Measurements from ENCODE around the gene PTPN11.
A peak's percentile ranks its signal among the peaks of the same experiment; 100 is the strongest.
"Not testable (repeated sequence)": the region's sequence is repeated elsewhere in the genome, so short reads cannot be mapped to it uniquely, and the experiment has no call there.

The PTPN11 gene

DNA sequence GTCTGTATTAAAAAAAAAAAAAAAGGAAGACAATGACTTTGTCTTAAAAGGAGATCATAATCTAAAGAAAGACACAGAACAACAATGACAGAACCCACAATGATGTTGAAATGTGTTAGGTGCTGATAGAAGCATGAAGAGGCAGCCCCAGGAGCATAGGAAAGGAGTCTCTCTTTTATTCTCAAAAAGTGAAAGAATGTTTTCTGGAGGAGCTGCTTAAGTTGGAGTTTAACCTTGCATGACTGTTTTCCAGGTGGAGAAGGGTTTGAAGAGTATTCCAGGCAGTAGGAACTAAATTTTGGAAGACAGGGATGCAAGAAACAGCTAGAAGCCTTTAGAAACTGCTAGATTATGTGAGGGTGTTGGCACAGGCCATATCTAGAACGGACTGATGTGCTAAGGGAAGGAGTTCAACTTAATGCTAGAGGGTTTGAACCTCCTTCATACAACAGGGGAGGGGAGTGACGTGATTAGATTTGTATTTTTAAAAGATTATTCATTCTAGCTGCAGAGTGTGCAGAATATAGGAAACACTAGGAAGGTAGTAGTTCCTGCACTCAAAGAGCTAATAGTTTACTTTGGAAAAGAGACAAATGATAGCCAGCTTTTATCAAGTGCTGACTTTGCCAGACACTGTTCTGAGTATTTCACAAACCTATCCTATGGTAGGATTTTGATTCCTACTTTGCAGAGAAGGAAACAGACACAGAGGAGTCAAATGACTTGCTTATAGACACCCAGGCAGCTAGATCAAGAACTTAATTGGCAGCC is 4.7 kb upstream of the PTPN11 start:
- no peaks in the 10 kb centered on the region for H3K4me1 ChIP-seq (ENCODE audit: control insufficient read depth, low read depth, low read length)
- H3K27ac ChIP-seq (ENCODE audit: low read length) = no peak overlapping the region
- no peaks in the 10 kb centered on the region for H3K27me3 ChIP-seq (ENCODE audit: control insufficient read depth, insufficient read depth, low read length)
- no peak overlapping the region for H3K9ac ChIP-seq (ENCODE audit: low read length)
- no peaks in the 10 kb centered on the region for H3K36me3 ChIP-seq (ENCODE audit: control insufficient read depth, low read depth, low read length)
- no peaks in the 10 kb centered on the region for H3K9me3 ChIP-seq (ENCODE audit: control insufficient read depth, low read depth, low read length)
- H3K4me3 ChIP-seq (ENCODE audit: low read length) = no peak overlapping the region

DNA sequence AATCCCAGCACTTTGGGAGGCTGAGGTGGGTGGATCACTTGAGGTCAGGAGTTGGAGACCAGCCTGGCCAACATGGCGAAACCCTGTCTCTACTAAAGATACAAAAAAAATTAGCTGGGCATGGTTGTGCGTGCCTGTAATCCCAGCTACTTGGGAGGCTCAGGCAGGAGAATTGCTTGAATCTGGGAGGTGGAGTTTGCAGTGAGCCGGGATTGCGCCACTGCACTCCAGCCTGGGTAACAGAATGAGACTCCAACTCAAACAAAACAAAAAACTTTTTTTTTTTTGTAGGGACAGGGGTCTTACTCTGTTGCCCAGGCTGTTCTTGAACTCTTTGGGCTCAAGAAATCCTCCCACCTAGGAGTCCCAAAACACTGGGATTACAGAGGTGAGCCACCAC is 3.3 kb upstream of the PTPN11 start:
- not testable (repeated sequence) for H3K27ac ChIP-seq (ENCODE audit: low read length); H3K4me1 ChIP-seq (ENCODE audit: control insufficient read depth, low read depth, low read length); H3K9ac ChIP-seq (ENCODE audit: low read length); H3K4me3 ChIP-seq (ENCODE audit: low read length); H3K27me3 ChIP-seq (ENCODE audit: control insufficient read depth, insufficient read depth, low read length); H3K36me3 ChIP-seq (ENCODE audit: control insufficient read depth, low read depth, low read length); H3K9me3 ChIP-seq (ENCODE audit: control insufficient read depth, low read depth, low read length)

DNA sequence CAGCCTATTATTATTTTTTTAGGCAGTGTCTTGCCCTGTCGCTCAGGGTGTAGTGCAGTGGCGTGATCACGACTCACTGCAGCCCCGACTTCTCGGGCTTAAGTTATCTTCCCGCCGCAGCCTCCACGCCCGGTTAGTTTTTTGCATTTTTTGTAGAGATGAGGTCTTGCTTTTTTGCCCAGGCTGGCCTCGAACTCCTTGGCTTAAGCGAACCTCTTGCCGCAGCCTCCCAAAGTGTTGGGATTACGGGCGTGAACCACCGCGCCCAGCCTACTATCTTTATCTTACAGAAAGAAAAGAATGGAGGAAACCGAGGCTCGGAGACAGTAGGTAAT is 507 bp upstream of the PTPN11 start:
- H3K9ac ChIP-seq (ENCODE audit: low read length) = peak overlapping the region; percentile 97
- peak overlapping the region; percentile 99 for H3K4me3 ChIP-seq (ENCODE audit: low read length)
- H3K27me3 ChIP-seq (ENCODE audit: control insufficient read depth, insufficient read depth, low read length) = no peaks in the 10 kb centered on the region
- H3K27ac ChIP-seq (ENCODE audit: low read length) = peak overlapping the region; percentile 59
- H3K4me1 ChIP-seq (ENCODE audit: control insufficient read depth, low read depth, low read length) = peaks cover 6% of the 10 kb centered on the region
- no peaks in the 10 kb centered on the region for H3K36me3 ChIP-seq (ENCODE audit: control insufficient read depth, low read depth, low read length)
- H3K9me3 ChIP-seq (ENCODE audit: control insufficient read depth, low read depth, low read length) = no peaks in the 10 kb centered on the region

DNA sequence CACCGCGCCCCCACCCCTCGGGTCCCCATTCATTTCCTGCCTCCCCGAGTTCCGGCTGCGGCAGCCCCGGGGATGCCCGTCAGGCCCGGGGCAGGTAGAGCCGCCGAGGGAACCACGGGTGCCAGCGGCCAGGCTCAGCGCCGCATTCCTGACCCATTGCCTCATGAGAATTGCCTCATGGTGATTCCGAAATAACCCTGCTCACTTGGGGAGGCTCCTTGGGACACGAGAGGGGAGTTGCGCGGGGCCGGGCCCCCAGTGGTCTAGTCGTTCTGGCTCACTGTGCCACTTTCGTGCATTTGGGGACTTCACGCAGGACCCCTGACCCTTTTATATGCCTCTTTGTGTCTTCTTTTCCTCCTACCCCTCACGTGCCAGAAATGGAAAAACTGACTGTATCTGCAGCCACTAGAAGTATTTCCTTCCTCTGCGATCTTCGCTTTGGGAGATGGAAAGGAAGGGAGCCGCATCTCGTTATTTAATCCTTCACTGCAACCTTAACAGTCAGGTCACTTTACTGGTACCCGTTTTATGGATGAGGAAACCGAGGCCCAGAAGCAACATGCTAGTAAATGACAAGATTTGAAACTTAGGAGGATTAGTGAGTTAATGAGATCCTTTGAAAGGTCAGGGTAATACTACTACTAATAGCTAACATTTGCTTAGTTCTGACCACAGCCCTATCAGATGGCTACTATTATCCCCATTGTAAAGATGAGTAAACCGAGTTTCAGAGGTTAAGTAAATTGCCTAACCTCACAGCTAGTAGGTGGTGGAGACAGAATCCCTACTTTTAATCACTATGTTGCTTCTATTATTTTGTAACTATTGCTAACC is 768 bp downstream of the PTPN11 start:
- Histone ChIP-seq H3K4me3 (ENCODE audit: low read length) (peak overlapping the region; percentile 99), H3K9ac (ENCODE audit: low read length) (peak overlapping the region; percentile 97), H3K4me1 (ENCODE audit: control insufficient read depth, low read depth, low read length) (peaks cover 6% of the 10 kb centered on the region), H3K27ac (ENCODE audit: low read length) (peak overlapping the region; percentile 94), H3K27me3 (ENCODE audit: control insufficient read depth, insufficient read depth, low read length) (no peaks in the 10 kb centered on the region), H3K9me3 (ENCODE audit: control insufficient read depth, low read depth, low read length) (no peaks in the 10 kb centered on the region), H3K36me3 (ENCODE audit: control insufficient read depth, low read depth, low read length) (no peaks in the 10 kb centered on the region)

DNA sequence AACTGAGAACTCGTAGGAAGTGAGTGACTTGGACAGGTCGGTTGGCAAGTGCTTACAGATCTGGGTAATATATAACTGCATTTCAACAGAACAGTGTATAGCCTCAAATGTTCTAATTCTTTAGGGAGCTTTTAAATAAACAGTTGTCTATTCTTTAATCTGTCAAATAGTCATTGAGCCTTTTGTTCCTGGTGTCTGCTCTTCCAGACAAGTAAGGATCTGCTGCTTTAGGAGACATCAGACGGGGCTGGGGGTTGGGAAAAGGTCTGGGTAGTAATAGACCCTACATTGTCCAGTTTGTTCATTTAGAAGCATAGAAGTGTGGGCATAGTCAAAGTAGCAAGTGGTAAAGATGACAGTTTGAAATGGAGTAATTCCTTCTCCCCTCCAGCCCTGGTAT is 2.0 kb downstream of the PTPN11 start:
- Histone ChIP-seq H3K9me3 (ENCODE audit: control insufficient read depth, low read depth, low read length) (no peaks in the 10 kb centered on the region), H3K27ac (ENCODE audit: low read length) (no peak overlapping the region), H3K4me3 (ENCODE audit: low read length) (no peak overlapping the region), H3K36me3 (ENCODE audit: control insufficient read depth, low read depth, low read length) (no peaks in the 10 kb centered on the region), H3K4me1 (ENCODE audit: control insufficient read depth, low read depth, low read length) (peaks cover 6% of the 10 kb centered on the region), H3K9ac (ENCODE audit: low read length) (no peak overlapping the region), H3K27me3 (ENCODE audit: control insufficient read depth, insufficient read depth, low read length) (no peaks in the 10 kb centered on the region)

DNA sequence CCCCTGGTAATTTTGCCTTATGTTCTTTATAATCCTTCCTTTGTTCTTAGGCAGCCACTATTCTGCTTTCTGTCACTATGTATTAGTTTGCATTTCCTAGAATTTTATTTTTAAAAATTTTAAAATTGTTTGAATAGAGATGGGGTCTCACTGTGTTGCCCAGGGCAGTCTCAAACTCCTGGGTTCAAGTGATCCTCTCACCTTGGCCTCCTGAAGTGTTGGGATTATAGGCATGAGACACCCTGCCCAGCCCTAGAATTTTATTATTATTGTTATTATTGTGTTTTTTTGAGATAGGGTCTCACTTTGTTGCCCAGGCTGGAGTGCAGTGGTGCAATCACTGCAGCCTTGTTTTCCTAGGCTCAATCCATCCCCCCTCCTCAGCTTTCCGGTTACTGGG is 2.6 kb downstream of the PTPN11 start:
- Histone ChIP-seq H3K4me3 (ENCODE audit: low read length) (no peak overlapping the region), H3K9me3 (ENCODE audit: control insufficient read depth, low read depth, low read length) (no peaks in the 10 kb centered on the region), H3K36me3 (ENCODE audit: control insufficient read depth, low read depth, low read length) (no peaks in the 10 kb centered on the region), H3K4me1 (ENCODE audit: control insufficient read depth, low read depth, low read length) (peaks cover 6% of the 10 kb centered on the region), H3K27me3 (ENCODE audit: control insufficient read depth, insufficient read depth, low read length) (no peaks in the 10 kb centered on the region), H3K27ac (ENCODE audit: low read length) (no peak overlapping the region), H3K9ac (ENCODE audit: low read length) (no peak overlapping the region)

DNA sequence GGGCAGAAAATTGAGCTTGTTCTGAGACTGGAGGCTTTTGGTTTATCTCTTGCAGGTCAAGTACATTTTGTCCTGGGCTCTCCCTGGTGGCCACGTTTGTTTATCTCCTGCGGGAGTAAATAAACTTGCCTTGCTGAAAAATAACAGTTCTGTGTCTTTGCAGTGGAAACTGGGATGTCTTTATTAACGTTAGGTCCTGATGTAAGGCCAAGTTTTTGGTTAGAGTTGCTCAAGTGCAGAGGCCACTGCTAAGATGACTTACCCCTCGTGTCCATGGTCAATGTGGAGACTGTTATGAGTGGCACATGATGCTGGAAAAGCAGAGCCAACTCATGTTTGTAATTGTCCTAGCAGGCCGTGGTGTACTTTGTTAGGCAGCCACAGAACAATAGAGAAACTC is 3.8 kb downstream of the PTPN11 start:
- no peak overlapping the region for H3K27ac ChIP-seq (ENCODE audit: low read length)

DNA sequence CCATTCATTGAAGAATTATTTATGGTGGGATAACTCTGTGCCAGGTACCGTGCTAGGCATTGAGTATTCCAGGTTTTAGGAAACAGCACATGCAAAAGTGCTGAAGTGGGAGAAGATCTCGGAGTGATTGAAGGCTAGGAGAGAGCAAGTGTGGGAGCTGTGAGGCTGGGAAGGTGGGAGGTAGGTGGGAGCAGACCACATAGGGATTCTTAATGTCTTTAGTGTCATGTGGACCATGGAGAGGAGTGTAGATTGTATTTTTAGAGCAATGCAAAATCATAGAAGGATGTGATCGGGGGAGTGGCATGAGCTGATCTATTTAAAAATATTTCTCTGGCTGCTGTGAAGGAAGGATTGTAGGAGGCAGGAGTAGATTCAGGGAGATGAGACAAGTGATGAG is 5.4 kb downstream of the PTPN11 start:
- no peaks in the 10 kb centered on the region for H3K27me3 ChIP-seq (ENCODE audit: control insufficient read depth, insufficient read depth, low read length)
- H3K27ac ChIP-seq (ENCODE audit: low read length) = no peak overlapping the region
- no peak overlapping the region for H3K9ac ChIP-seq (ENCODE audit: low read length)
- no peaks in the 10 kb centered on the region for H3K36me3 ChIP-seq (ENCODE audit: control insufficient read depth, low read depth, low read length)
- H3K9me3 ChIP-seq (ENCODE audit: control insufficient read depth, low read depth, low read length) = no peaks in the 10 kb centered on the region
- peaks cover 6% of the 10 kb centered on the region for H3K4me1 ChIP-seq (ENCODE audit: control insufficient read depth, low read depth, low read length)
- no peak overlapping the region for H3K4me3 ChIP-seq (ENCODE audit: low read length)

More for the DNA sequence above, 3.8 kb downstream of the PTPN11 start:
- H3K27me3 ChIP-seq (ENCODE audit: control insufficient read depth, insufficient read depth, low read length) = no peaks in the 10 kb centered on the region
- H3K4me3 ChIP-seq (ENCODE audit: low read length) = no peak overlapping the region
- no peaks in the 10 kb centered on the region for H3K9me3 ChIP-seq (ENCODE audit: control insufficient read depth, low read depth, low read length)
- no peak overlapping the region for H3K9ac ChIP-seq (ENCODE audit: low read length)
- H3K4me1 ChIP-seq (ENCODE audit: control insufficient read depth, low read depth, low read length) = peaks cover 6% of the 10 kb centered on the region
- H3K36me3 ChIP-seq (ENCODE audit: control insufficient read depth, low read depth, low read length) = no peaks in the 10 kb centered on the region

DNA sequence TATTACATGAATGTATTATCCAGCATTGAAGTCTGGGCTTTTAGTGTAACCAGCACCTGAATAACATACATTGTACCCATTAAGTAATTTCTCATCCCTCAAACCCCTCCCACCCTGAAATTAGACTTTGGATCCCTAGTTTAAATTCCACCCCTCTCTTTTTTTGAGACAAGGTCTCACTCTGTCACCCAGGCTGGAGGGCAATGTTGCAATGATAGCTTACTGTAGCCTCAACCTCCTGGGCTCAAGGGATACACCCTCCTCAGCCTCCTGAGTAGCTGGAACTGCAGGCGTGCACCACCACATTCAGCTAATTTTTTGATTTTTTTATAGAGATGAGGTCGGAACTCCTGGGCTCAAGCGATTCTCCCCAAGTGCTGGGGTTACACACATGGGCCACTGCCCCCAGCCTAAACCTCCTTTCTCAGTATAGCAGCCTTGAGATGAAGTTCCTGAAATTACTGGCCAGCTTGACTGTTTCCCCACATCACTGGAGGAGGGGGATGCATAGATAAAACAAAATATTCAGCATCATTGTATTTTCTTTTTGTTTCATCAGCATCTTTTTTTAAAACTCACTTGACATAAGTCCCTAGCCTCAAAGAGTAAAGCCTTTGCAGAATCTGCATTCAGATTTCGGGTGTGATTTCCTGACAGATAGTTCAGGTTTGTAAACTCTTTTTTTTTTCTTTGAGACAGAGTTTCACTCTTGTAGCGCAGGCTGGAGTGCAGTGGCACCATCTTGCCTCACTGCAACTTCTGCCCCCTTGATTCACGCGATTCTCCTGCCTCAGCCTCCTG is 7.0 kb downstream of the PTPN11 start:
- no peaks in the 10 kb centered on the region for H3K27me3 ChIP-seq (ENCODE audit: control insufficient read depth, insufficient read depth, low read length)
- H3K4me3 ChIP-seq (ENCODE audit: low read length) = no peak overlapping the region
- H3K9ac ChIP-seq (ENCODE audit: low read length) = no peak overlapping the region
- H3K36me3 ChIP-seq (ENCODE audit: control insufficient read depth, low read depth, low read length) = no peaks in the 10 kb centered on the region
- no peaks in the 10 kb centered on the region for H3K9me3 ChIP-seq (ENCODE audit: control insufficient read depth, low read depth, low read length)
- no peak overlapping the region for H3K27ac ChIP-seq (ENCODE audit: low read length)
- H3K4me1 ChIP-seq (ENCODE audit: control insufficient read depth, low read depth, low read length) = no peaks in the 10 kb centered on the region

DNA sequence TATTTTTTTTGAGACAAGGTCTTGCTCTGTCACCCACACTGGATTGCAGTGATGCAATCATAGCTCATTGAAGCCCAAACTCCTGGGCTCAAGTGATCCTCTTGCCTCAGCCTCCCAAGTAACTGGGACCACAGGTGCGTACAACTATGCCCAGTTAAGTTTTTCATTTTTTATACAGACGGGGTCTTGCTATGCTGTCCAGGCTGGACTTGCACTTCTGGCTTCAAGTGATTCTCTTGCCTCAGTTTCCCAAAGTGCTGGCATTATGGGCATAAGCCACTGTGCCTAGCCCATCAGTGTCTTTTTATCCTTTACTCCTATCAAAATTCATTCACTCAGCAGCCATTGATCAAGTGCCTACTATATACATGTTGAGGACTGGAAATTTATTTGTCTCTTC is 9.0 kb downstream of the PTPN11 start:
- H3K27me3 ChIP-seq (ENCODE audit: control insufficient read depth, insufficient read depth, low read length) = no peaks in the 10 kb centered on the region
- no peaks in the 10 kb centered on the region for H3K36me3 ChIP-seq (ENCODE audit: control insufficient read depth, low read depth, low read length)
- no peak overlapping the region for H3K27ac ChIP-seq (ENCODE audit: low read length)
- no peaks in the 10 kb centered on the region for H3K4me1 ChIP-seq (ENCODE audit: control insufficient read depth, low read depth, low read length)
- no peaks in the 10 kb centered on the region for H3K9me3 ChIP-seq (ENCODE audit: control insufficient read depth, low read depth, low read length)
- H3K9ac ChIP-seq (ENCODE audit: low read length) = no peak overlapping the region
- H3K4me3 ChIP-seq (ENCODE audit: low read length) = no peak overlapping the region

DNA sequence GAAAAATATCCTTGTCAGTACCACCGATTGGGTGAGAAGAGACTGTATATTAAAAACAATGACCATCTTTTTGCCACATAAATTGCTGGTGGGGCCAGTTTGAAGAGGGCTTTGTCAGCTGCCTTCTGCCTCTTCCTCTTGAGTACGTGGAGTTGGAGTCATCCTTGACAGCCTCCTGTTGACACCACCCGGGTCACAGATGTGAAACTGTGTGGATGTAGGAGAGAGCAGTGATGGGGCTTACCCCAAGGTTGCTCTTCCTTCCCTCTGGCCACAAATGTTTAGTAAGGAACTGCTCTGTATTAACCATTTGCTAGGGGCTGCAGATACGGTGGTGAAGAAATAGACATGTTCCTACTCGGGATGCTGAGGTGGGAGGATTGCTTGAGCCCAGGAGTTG is 12.2 kb downstream of the PTPN11 start:
- no peaks in the 10 kb centered on the region for H3K27me3 ChIP-seq (ENCODE audit: control insufficient read depth, insufficient read depth, low read length)
- H3K36me3 ChIP-seq (ENCODE audit: control insufficient read depth, low read depth, low read length) = no peaks in the 10 kb centered on the region
- no peak overlapping the region for H3K9ac ChIP-seq (ENCODE audit: low read length)
- H3K9me3 ChIP-seq (ENCODE audit: control insufficient read depth, low read depth, low read length) = no peaks in the 10 kb centered on the region
- no peak overlapping the region for H3K4me3 ChIP-seq (ENCODE audit: low read length)
- H3K4me1 ChIP-seq (ENCODE audit: control insufficient read depth, low read depth, low read length) = no peaks in the 10 kb centered on the region
- no peak overlapping the region for H3K27ac ChIP-seq (ENCODE audit: low read length)
